HepG2 (cell line): ENCODE results near the gene COX4I2. TPM values are rescaled to one million over a fixed set of nuclear protein-coding genes. Genes with fewer than 3 reads are reported as not detected.

Experiments used
- ATAC-seq: fragments of 200-7000 bp; cut with Tn5 transposase; 3 replicates; pipeline ENCODE4 v1.9.1; 2020; ENCODE audit warnings: mild to moderate bottlenecking, moderate library complexity
- BruUV-seq: library from RNA; stranded (reverse); fragments of 400-500 nt; replicated peaks from 2 replicates; lab custom pipeline; 2021; lab: Mats Ljungman, UMichigan
- CTCF ChIA-PET: fragments of 300-600 bp; formaldehyde crosslinking; extraction: SDS; loops from one replicate; lab custom pipeline; 2021; ENCODE audit warnings: low total read pairs, inconsistent platforms, low intra/inter-chr PET ratio; lab: Yijun Ruan, JAX
- POLR2A ChIA-PET: fragments of 350-600 bp; sonication (Branson Sonifier 250); formaldehyde crosslinking; loops from one replicate; lab custom pipeline; 2020; ENCODE audit warnings: antibody characterized with exemption, inconsistent platforms; lab: Yijun Ruan, JAX
- DNase-seq: peaks from one replicate; pipeline ENCODE4 v3.0.0-alpha.2; 2015; ENCODE audit warnings: low spot score
- FAIRE-seq: peaks from 3 replicates; lab custom pipeline; 2011; peaks lifted over from hg19 to GRCh38; lab: Jason Lieb, UNC
- H2AFZ ChIP-seq: one replicate; pipeline ENCODE4 v1.6.1; 2011; ENCODE audit warnings: low read length, inconsistent platforms
- H3K27ac ChIP-seq: fragments of 300-600 bp; 3 replicates; pipeline ENCODE4 v1.8.0; 2011; ENCODE audit warnings: mixed run types, mild to moderate bottlenecking, mixed read lengths, low read length, inconsistent platforms; ENCODE audit not compliant: insufficient read depth; ENCODE audit errors: extremely low read length
- H3K27me3 ChIP-seq, 2 experiments: fragments of 200-600 bp in 1 of 2; 2 replicates in 1 of 2; 3 replicates in 1 of 2; pipeline versions ENCODE4 v1.6.0 to v1.8.0; 2011; ENCODE audit warnings: low read length in 2 of 2, mild to moderate bottlenecking in 2 of 2, moderate library complexity in 2 of 2, inconsistent platforms in 1 of 2; ENCODE audit not compliant: insufficient read depth in 2 of 2, control insufficient read depth in 1 of 2
- H3K36me3 ChIP-seq, 2 experiments: fragments of 200-600 bp in 1 of 2; replicated peaks in 1 of 2; 2 replicates in 1 of 2; 3 replicates in 1 of 2; pipeline versions ENCODE4 v1.5.1 to v1.8.0; 2011; ENCODE audit warnings: low read length in 2 of 2, inconsistent platforms in 1 of 2; ENCODE audit not compliant: insufficient read depth in 2 of 2, control insufficient read depth in 1 of 2
- H3K4me1 ChIP-seq: 2 replicates; pipeline ENCODE4 v1.5.1; 2012; ENCODE audit warnings: low read length, inconsistent platforms; ENCODE audit not compliant: insufficient read depth
- H3K4me2 ChIP-seq: 2 replicates; pipeline ENCODE4 v1.6.0; 2011; ENCODE audit warnings: low read depth, low read length, inconsistent platforms
- H3K4me3 ChIP-seq, 3 experiments: fragments of 200-600 bp in 1 of 3; sonication (generic), shearing (Covaris generic) in 1 of 3; replicated peaks in 1 of 3; 2 replicates each; pipeline ENCODE4 v1.5.1; 2011 to 2016; ENCODE audit warnings: low read length in 3 of 3, inconsistent platforms in 2 of 3, low read depth in 2 of 3, mild to moderate bottlenecking in 2 of 3, control low read depth in 1 of 3, mixed read lengths in 1 of 3; ENCODE audit not compliant: insufficient read depth in 1 of 3
- H3K79me2 ChIP-seq: one replicate; pipeline ENCODE4 v1.6.1; 2011; ENCODE audit warnings: low read length, inconsistent platforms; ENCODE audit not compliant: insufficient read depth
- H3K9ac ChIP-seq: 2 replicates; pipeline ENCODE4 v1.6.0; 2011; ENCODE audit warnings: mild to moderate bottlenecking, low read depth, low read length, inconsistent platforms; ENCODE audit not compliant: insufficient read depth
- H3K9me3 ChIP-seq: 2 replicates; pipeline ENCODE4 v1.5.1; 2012; ENCODE audit warnings: mild to moderate bottlenecking, low read length
- H4K20me1 ChIP-seq: 2 replicates; pipeline ENCODE4 v1.6.0; 2011; ENCODE audit warnings: inconsistent platforms, mild to moderate bottlenecking, low read length, moderate library complexity; ENCODE audit not compliant: insufficient read depth
- EP300 ChIP-seq, 3 experiments: sonication (generic) in 1 of 3; formaldehyde crosslinking in 1 of 3; IDR thresholded peaks; 2 replicates each; pipeline versions ENCODE4 v1.5.1 to v1.6.1; 2011 to 2020; ENCODE audit warnings: low read depth in 2 of 3, low read length in 2 of 3, borderline replicate concordance in 1 of 3, improper control_type of control experiment in 1 of 3, mild to moderate bottlenecking in 1 of 3, missing genetic modification reagents in 1 of 3, moderate library complexity in 1 of 3
- FIP1L1 ChIP-seq: fragments of 200-400 bp; formaldehyde crosslinking; IDR thresholded peaks from 2 replicates; pipeline ENCODE4 v1.6.1; 2018; ENCODE audit warnings: low read depth, mild to moderate bottlenecking, low read length, moderate library complexity, borderline replicate concordance; ENCODE audit not compliant: insufficient read depth
- PHF5A ChIP-seq: IDR thresholded peaks from one replicate; pipeline ENCODE4 v1.6.1; 2018; ENCODE audit warnings: low read depth, missing genetic modification reagents; ENCODE audit not compliant: unreplicated experiment
- POLR2A ChIP-seq, 2 experiments: IDR thresholded peaks; 2 replicates each; pipeline ENCODE4 v1.6.1; 2011; ENCODE audit warnings: low read depth in 2 of 2, low read length in 2 of 2, mild to moderate bottlenecking in 1 of 2, moderate library complexity in 1 of 2; ENCODE audit not compliant: insufficient read depth in 1 of 2
- RBM22 ChIP-seq: fragments of 200-400 bp; formaldehyde crosslinking; optimal IDR thresholded peaks from 2 replicates; pipeline ENCODE3; 2017; ENCODE audit warnings: mild to moderate bottlenecking, low read length, moderate library complexity
- RFXAP ChIP-seq: sonication (generic); formaldehyde crosslinking; IDR thresholded peaks from 2 replicates; pipeline ENCODE4 v1.4.0; 2020; ENCODE audit warnings: missing genetic modification reagents, borderline replicate concordance
- SOX13 ChIP-seq, 3 experiments: fragments of 450-650 bp in 1 of 3; sonication (generic) in 1 of 3; formaldehyde crosslinking in 1 of 3; IDR thresholded peaks in 2 of 3; conservative IDR thresholded peaks in 1 of 3; 2 replicates each; pipeline versions ENCODE4 v1.5.0 to v1.6.1; 2016 to 2020; ENCODE audit warnings: antibody characterized with exemption in 1 of 3, mild to moderate bottlenecking in 1 of 3, missing compliant biosample characterization in 1 of 3, missing genetic modification reagents in 1 of 3, moderate library complexity in 1 of 3
- SSRP1 ChIP-seq: IDR thresholded peaks from 2 replicates; pipeline ENCODE4 v1.6.1; 2016; ENCODE audit warnings: control low read depth
- TEAD3 ChIP-seq: optimal IDR thresholded peaks from 2 replicates; pipeline ENCODE3; 2016; ENCODE audit warnings: borderline replicate concordance
- ZBTB7B ChIP-seq: sonication (generic); formaldehyde crosslinking; IDR thresholded peaks from 2 replicates; pipeline ENCODE4 v1.4.0; 2020; ENCODE audit warnings: missing genetic modification reagents
- ZNF501 ChIP-seq: sonication (generic); formaldehyde crosslinking; IDR thresholded peaks from 2 replicates; pipeline ENCODE4 v1.5.1; 2020; ENCODE audit warnings: mild to moderate bottlenecking, moderate library complexity, missing genetic modification reagents
- ZNF704 ChIP-seq: sonication (generic); formaldehyde crosslinking; IDR thresholded peaks from 2 replicates; pipeline ENCODE4 v1.8.1; 2023; ENCODE audit warnings: mild to moderate bottlenecking, inconsistent platforms, moderate library complexity, missing genetic modification reagents, borderline replicate concordance
- ZSCAN29 ChIP-seq: sonication (generic); formaldehyde crosslinking; conservative IDR thresholded peaks from 2 replicates; pipeline ENCODE4 v1.4.0; 2020; ENCODE audit warnings: mild to moderate bottlenecking, missing genetic modification reagents
- WGBS: methylation state at CpG from one replicate; pipeline ENCODE4 v1.1.6; 2017; ENCODE audit warnings: low lambda C conversion rate; 5-methylcytosine and 5-hydroxymethylcytosine counted together
- in situ Hi-C: cut with HindIII; loops from 2 replicates; pipeline ENCODE4 v1.10.0; 2017; ENCODE audit warnings: low pct_unique_long_range_greater_than_20kb; ENCODE audit not compliant: extremely low pct_ligation_motif_present
- intact Hi-C: fragments of 100-400 bp; cut with micrococcal nuclease; formaldehyde crosslinking; loops from one replicate; pipeline ENCODE4 v1.10.0; 2022; ENCODE audit not compliant: unreplicated experiment
- polyA plus RNA-seq, 8 experiments: library from polyadenylated mRNA; depleted of rRNA in 3 of 8; stranded (reverse) in 7 of 8; unstranded in 1 of 8; fragments of >200 nt; fragmentation: Illumina TruSeq in 4 of 8; extraction: Trizol in 4 of 8; gene quantifications; 2 replicates each; pipeline versions ENCODE4 v1.2.1 to v1.2.3, GENCODE V29; 2011 to 2016; ENCODE audit warnings: low read depth in 4 of 8, missing spikeins in 1 of 8, mixed read lengths in 1 of 8; ENCODE audit not compliant: insufficient read depth in 1 of 8
- total RNA-seq, 5 experiments: library from RNA; depleted of rRNA; stranded (reverse); fragments of >200 nt; fragmentation: Illumina TruSeq; extraction: Trizol; gene quantifications; 2 replicates each; pipeline ENCODE4 v1.2.3, GENCODE V29; 2016; ENCODE audit warnings: low read depth in 1 of 5
- TF ChIP-seq, protein P1 (sequence below): sonication (generic); formaldehyde crosslinking; IDR thresholded peaks from 2 replicates; pipeline ENCODE4 v1.4.0; 2020; ENCODE audit warnings: low read depth, mild to moderate bottlenecking, missing genetic modification reagents
- TF ChIP-seq, protein P2 (sequence below): sonication (generic); formaldehyde crosslinking; IDR thresholded peaks from 2 replicates; pipeline ENCODE4 v1.4.0; 2020; ENCODE audit warnings: missing genetic modification reagents, mild to moderate bottlenecking, borderline replicate concordance

Gene COX4I2
- total and polyA plus RNA-seq, 2 of the 13 experiments (the other 11 are each of a cell fraction or from before 2014, with no cell fraction given) = 1.1 TPM; not detected in 1

DNA sequence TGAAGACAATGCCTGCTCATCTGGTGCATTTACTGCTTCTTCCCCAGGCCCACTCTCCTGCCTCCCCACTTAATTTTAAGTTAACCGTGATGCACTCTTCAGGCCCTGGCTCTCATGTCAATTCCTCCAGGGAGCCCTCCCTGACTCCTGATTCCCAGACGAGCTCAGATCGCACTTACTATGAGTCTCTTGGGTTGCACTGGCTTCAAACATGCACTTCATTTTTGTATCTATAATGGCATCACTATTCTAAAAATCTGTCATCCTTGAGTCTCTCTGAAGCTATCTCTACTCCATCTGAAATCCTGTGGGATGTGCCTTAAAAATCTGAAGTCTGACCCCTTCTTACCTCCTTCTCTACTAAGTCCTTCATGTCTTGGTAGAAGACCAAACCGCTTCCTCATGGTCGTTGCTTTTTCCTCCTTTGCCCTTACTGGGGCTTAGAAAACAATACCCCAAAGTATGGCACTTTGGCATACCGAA, 24.7 kb downstream of the COX4I2 start (continued):
- TF ChIP-seq, protein P1, sequence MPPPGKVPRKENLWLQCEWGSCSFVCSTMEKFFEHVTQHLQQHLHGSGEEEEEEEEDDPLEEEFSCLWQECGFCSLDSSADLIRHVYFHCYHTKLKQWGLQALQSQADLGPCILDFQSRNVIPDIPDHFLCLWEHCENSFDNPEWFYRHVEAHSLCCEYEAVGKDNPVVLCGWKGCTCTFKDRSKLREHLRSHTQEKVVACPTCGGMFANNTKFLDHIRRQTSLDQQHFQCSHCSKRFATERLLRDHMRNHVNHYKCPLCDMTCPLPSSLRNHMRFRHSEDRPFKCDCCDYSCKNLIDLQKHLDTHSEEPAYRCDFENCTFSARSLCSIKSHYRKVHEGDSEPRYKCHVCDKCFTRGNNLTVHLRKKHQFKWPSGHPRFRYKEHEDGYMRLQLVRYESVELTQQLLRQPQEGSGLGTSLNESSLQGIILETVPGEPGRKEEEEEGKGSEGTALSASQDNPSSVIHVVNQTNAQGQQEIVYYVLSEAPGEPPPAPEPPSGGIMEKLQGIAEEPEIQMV = 0 out of 2 replicates have a peak, but pooled peaks have one; percentile 10
- peak in 1 of 2 experiments; percentile 22; a peak in 1 of 4 replicates for TF ChIP-seq EP300 (IDR thresholded peaks at IDR 0.05; ENCODE audit: low read depth in 2 of 2, low read length in 2 of 2)
- no peak for TF ChIP-seq EP300 (CRISPR knock-in tag; IDR thresholded peaks at IDR 0.05; ENCODE audit: borderline replicate concordance)
- TF ChIP-seq RBM22 = peak; percentile 96
- TF ChIP-seq SSRP1 (CRISPR knock-in tag) = peak; percentile 94
- TF ChIP-seq RFXAP (CRISPR knock-in tag) = 0 out of 2 replicates have a peak, but pooled peaks have one; percentile 39

- Histone ChIP-seq H4K20me1 (peaks cover 13% of the 10 kb centered on the region; the same call in 1 of the 2 replicates), H3K36me3 (peaks cover 29 to 33% of the 10 kb centered on the region in 2 experiments), H3K9ac (peak overlapping the region; percentile 61; the same call in 1 of the 2 replicates), H3K27ac (peak overlapping the region; percentile 77), H3K4me1 (peaks cover 81% of the 10 kb centered on the region), H3K9me3 (no peaks in the 10 kb centered on the region), H3K27me3 (no peaks in the 10 kb centered on the region), H2AFZ (no peak overlapping the region), H3K4me3 (no peak overlapping the region; a peak in 1 of 6 replicates), H3K4me2 (peak overlapping the region; percentile 74), H3K79me2 (peaks cover 22% of the 10 kb centered on the region)
- ChIA-PET CTCF (interaction anchor here (5.9 kb wide), 1 partner anchor 61 kb away, joined by 100 read pairs; the partner anchor contains the start of gene BCL2L1), POLR2A (interaction anchor here (1.2 to 16.2 kb wide), 11 partner anchors 14 to 94 kb away, joined by 3 to 1981 read pairs (median 23); partner anchors contain the start of genes BCL2L1, ID1 and TPX2)
- in situ Hi-C loops = loop anchor here (5.0 kb wide), 1 partner anchor 59 kb away; the partner anchor contains the start of gene BCL2L1
- ATAC-seq = no peak
- FAIRE-seq = no peak
- intact Hi-C loops = loop anchor here (5.0 kb wide), 1 partner anchor 34 kb away; no protein-coding TSS in a partner anchor
- 47% methylated on average over 2 of the region's 2 CpGs for WGBS
- DNase-seq = no peak
- BruUV-seq = no TSS peak
- TF ChIP-seq TEAD3 (CRISPR knock-in tag) (peak; percentile 87), POLR2A (IDR thresholded peaks at IDR 0.05; ENCODE audit: insufficient read depth in 1 of 2, low read depth in 2 of 2, low read length in 2 of 2) (no peak), SOX13 (IDR thresholded peaks at IDR 0.05) (no peak), SOX13 (CRISPR knock-in tag; conservative IDR thresholded peaks at IDR 0.05 in 1 of 2, IDR thresholded peaks at IDR 0.05 in 1 of 2) (0 out of 4 replicates have a peak, but pooled peaks of 1 of the 2 experiments have one; percentile 40), ZBTB7B (CRISPR knock-in tag) (0 out of 2 replicates have a peak, but pooled peaks have one; percentile 2), ZNF704 (CRISPR knock-in tag) (no peak), ZNF501 (CRISPR knock-in tag) (0 out of 2 replicates have a peak, but pooled peaks have one; percentile 2), PHF5A (peak; percentile 12), FIP1L1 (no peak), ZSCAN29 (no peak)
- TF ChIP-seq, protein P2, sequence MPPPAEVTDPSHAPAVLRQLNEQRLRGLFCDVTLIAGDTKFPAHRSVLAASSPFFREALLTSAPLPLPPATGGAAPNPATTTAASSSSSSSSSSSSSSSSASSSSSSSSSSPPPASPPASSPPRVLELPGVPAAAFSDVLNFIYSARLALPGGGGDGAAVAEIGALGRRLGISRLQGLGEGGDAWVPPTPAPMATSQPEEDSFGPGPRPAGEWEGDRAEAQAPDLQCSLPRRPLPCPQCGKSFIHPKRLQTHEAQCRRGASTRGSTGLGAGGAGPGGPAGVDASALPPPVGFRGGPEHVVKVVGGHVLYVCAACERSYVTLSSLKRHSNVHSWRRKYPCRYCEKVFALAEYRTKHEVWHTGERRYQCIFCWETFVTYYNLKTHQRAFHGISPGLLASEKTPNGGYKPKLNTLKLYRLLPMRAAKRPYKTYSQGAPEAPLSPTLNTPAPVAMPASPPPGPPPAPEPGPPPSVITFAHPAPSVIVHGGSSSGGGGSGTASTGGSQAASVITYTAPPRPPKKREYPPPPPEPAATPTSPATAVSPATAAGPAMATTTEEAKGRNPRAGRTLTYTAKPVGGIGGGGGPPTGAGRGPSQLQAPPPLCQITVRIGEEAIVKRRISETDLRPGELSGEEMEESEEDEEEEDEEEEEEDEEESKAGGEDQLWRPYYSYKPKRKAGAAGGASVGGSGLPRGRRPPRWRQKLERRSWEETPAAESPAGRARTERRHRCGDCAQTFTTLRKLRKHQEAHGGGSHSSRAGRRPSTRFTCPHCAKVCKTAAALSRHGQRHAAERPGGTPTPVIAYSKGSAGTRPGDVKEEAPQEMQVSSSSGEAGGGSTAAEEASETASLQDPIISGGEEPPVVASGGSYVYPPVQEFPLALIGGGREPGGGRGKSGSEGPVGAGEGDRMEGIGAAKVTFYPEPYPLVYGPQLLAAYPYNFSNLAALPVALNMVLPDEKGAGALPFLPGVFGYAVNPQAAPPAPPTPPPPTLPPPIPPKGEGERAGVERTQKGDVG (CRISPR knock-in tag) = 0 out of 2 replicates have a peak, but pooled peaks have one; percentile 7
These were observed 25.8 kb downstream of the COX4I2 start for GRCh38 chr20:31663524-31663837.
